Activated T-cell treated with anti-CD3 and anti-CD28 coated beads for 4 hours (primary cell): ENCODE results near the gene RXRA.

ENCODE experiments used
- DNase-seq: peaks from one replicate; pipeline ENCODE4 v3.0.0-alpha.2; 2020

Gene RXRA

DNA sequence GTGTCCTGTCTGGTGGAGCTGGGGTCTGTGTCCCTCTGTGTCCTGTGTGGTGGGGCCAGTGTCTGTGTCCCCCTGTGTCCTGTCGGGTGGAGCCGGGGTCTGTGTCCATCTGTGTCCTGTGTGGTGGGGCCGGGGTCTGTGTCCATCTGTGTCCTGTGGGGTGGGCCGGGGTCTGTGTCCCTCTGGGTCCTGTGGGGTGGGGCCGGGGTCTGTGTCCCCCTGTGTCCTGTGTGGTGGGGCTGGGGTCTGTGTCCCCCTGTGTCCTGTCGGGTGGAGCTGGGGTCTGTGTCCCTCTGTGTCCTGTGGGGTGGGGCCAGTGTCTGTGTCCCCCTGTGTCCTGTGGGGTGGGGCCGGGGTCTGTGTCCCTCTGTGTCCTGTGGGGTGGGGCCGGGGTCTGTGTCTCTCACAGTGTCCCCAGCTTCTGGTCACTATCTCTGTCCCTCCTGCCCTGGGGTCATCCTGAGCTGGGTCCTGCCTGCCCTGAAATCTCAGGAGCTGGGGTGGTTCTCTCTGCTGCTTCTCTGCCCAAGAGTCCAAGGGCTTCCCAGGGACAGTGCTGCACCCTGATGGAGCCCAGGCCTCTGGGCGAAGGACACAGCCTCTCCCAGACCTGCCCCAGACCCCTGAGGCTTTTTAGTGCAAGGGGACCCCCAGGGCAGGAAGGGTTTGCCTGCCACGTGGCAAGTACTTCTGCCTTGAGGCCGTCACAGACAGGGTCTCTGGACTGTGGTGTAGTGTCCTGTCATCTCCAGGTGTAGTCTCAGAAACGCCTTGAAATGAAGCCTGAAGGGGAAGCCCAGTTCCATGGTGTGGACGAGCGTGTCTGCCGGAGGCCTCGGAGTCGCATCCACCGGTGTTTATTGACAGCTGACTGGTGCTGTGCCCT is 131.3 kb downstream of the RXRA start:
- DNase-seq, result no peak

DNA sequence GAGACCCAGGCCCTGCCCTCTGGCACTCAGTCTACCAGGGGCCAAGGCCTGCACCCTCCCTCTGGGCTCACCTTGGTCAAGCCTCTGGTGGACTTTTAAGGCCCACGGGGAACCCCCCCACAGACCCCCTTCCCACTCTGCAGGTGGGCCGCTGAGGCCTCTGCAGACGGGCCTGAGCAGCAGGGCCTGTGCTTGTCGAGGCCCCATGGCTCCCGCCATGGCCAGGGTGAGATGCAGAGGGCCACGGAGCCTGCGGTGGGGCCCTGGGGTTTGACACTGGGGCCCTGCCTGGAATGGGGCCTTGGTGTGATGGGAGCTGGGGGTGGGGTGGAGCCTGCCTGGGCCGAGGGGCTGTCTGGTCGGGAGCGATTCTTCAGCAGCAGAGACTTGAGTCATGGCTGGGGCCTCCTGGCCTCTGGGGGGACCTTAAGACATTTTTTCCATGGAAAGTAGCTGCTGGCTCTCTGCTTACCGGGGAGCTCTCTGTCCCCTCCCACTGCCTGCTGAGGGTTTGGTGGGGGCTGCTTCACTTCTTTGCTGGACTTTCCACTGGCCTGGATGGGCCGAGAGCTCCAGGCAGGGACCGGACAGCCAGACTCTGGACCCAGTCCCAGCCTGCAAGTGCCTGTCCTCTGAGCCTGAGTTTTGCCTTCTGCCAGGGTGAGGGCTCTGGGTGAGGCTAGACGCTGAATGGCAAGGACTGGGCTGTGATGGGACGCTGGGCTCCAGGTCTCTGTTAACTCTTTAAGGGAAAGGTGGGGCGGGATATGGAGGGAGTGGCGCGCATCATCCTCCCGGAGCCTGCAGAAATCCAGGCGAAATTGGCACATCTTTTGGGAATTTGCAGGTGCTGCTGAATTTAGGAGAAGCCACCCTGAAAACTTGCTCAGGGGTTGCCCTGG is 132.2 kb downstream of the RXRA start:
- no peak for DNase-seq

GRCh38 chr9:134459164-134459563 is 132.9 kb downstream of the RXRA start:
- no peak for DNase-seq

DNA sequence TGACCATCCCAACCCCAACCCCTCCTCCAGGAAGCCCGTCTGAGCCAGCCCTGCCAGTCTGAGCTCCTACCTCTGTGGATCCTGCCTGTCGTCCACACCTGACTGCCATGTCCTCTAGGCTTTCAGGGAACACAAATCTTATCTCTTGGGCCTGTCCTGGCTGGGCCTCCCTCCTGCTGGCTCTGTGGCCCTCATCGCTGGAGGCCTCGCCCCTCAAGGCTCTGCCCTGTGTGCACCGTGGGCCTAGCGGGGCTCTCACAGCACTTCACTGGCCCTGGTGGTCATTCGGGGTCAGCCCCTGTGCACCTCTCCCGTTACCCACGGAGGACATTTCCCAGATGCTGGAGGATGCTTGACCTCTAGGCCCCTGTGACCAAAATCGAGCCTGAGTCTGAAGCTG is 133.3 kb downstream of the RXRA start:
- DNase-seq, result no peak

DNA sequence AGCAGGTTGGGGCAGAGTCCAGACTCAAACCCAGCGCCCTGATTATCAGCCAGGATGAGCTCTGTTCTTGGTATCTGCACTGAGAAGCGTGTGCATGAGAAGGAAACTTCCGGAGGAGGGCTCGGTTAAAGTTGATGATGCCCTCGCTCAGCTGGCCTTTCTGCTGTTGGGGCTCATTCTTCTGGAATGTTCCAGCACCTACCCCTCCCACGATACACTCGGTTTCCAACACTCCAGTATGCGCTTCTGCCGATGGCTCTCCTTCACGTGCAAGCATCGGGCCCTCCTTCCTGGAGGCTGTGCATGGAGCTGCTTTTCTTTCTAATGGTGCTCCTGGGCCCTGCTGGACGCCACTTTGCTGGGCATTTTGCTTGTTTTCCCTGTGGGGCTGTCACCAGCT is 134.0 kb downstream of the RXRA start:
- no peak for DNase-seq

DNA sequence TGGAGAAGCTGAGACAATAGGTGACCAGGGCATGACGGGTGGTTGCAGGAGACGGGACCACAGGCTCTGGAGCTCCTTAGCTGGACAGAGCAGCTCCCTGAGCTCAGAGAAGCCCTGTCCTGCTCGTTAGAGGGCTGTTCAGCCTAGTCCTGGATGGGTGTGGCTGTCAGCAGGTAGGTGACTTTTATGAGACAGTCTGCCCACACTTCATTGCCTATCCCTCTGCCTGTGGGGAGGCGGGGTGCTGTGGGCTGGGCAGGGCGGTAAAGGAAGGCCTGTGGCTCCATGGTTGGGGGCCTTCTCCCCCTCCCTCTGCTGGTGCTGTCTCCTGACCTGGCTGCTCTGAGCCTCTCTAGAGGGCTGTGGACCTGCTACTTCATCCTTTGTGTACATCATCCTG is 134.6 kb downstream of the RXRA start:
- no peak for DNase-seq

DNA sequence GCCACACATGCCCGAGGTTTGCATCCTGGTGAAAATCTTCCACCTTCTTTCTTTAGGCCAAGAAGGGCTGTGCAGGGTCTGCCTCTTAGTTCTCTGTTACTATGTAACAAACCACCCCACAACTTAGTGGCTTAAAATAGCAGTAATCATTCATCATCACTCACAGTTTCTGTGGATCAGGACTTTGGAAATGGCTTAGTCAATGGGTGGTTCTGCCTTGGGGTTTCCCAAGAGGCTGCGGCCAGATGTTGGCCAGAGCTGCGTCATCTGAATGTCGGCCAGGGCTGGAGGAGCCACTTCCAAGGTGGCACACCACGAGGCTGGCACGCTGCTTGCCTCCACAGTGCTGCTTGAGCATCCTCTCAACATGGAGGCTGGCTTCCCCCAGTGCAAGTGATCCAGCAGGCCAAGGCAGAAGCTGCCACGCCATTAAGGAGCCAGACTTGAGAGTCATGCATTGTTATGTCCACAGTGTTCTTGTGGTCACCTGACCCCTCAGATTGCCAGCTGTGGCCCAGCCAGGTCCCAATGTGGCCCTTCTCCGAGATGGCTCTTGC is 135.2 kb downstream of the RXRA start:
- no peak for DNase-seq

DNA sequence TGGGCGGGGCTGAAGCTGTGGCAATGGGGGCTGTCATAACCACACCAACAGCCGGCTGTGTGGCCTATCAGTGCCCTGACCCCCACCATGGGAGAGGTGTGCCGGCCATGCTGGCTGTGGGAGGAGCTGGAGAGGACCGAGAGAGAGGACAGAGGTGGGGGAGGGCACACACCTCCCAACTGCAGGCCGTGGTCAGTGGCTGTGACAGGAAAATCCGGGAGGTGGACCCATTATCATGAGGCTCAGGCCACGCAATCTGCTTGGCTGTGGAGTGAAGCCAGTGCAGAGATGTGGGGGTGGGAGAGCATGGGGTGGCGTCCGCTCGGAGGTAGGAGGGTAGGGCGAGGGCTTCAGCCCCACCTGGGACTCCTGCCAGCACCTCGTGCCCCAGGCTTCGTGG is 136.1 kb downstream of the RXRA start:
- DNase-seq, result no peak

- no peak for DNase-seq
These were observed 137.0 kb downstream of the RXRA start for GRCh38 chr9:134463280-134463679.

GRCh38 chr9:134466869-134467616 is 140.8 kb downstream of the RXRA start:
- no peak for DNase-seq

GRCh38 chr9:134468358-134468757 is 142.1 kb downstream of the RXRA start:
- no peak for DNase-seq

DNA sequence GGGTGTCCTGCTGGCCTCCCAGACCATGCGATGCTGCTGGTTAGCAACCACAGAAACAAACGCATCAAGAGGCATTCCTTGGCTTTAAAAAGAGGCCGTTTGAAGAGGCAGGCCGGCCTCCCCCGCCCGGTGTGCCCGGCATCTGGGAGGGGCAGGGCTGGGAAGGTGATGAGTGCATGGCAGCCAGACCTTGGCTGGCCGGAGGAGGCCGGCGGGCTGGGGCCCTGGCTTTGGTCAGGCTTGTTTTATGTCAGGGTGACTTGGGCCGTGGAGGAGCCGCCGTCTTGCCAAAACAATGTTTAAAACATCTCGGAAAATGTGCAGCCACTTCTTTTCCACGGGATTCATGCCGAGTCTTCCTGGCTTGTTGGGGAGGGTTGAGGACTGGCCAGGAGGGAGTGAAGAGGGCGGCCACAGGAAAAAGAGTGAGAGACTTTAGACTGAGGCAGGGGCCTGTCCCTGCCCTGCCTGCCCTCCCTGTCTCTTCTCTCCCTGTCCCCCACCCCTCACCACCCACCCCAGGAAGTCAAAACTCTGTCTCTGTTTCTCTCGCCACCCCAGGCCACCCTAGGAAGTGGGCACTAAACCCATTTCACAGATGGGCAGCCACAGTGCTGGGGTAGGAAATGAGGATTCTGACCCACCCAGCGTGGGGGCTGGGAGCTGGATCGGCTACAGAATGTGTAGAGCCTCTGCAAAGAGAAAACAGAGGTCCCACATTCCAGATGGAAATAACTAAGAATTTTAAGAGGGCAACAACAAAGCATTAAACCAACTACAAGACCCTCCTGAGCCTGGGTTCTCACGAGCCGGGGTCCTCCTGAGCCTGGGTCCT is 143.0 kb downstream of the RXRA start:
- no peak for DNase-seq

DNA sequence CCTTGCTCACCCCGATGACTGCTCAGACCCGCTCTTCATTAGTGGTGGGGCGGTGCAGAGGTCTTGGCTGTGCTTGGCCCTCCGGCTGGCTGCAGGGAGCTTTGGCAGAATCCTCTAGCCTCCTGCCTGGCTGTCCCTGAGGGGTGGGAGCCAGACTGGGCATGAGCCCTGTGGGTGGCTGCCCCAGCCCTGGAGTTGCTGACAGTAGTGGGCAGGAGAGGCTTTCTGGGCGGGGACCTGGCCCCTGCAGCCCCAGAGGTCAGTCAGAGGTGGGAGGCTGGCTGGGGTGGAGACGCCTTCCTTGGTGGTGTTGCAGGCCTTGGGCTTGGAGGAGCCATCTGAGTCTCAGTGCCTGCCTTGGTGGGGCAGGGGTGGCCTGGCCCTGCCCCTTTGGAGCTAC is 146.0 kb downstream of the RXRA start:
- DNase-seq, result no peak

- DNase-seq, result no peak
These were observed 147.1 kb downstream of the RXRA start for GRCh38 chr9:134473141-134474054.

- no peak for DNase-seq
These were observed 147.8 kb downstream of the RXRA start for GRCh38 chr9:134474055-134474370.

- DNase-seq, result no peak
These were observed 148.9 kb downstream of the RXRA start for GRCh38 chr9:134475011-134475790.

GRCh38 chr9:134476272-134476941 is 150.2 kb downstream of the RXRA start:
- no peak for DNase-seq

GRCh38 chr9:134476942-134477335 is 150.7 kb downstream of the RXRA start:
- no peak for DNase-seq

DNA sequence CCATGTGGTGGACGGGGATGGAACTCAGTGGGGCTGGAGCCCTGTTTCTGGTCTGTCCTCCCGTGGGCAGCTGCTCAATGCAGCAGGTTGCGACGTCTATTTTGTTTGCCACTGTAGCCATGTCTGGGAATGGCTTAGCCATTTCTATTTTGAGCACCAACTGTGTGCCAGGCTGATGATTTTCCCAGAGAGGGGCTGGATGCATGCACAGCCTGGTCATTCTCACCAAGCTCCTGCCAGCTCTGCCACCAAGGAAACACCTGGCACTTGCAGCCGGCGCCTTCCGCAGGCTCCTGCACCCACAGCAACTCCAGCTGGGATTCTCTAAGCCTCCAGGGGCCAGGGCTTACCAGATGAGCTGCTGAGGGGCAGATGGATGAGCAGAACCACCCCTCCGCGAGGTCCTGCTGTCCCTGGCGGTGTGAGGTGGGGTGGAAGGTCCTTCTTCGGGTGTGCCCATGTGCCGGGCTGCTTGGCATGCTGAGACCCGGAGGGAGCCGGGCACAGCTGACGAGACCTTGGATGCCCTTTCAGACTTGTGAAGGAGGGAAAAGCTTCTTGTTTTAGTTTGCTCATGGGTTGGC is 151.2 kb downstream of the RXRA start:
- no peak for DNase-seq
